CD4-positive, alpha-beta T cell treated with Interleukin-17A for 4 hours (primary cell): ENCODE data around the gene TSPAN4.

Experiments
- DNase-seq: peaks from one replicate; pipeline ENCODE4 v3.0.0-alpha.2; 2020; ENCODE audit warnings: mixed read lengths

Gene TSPAN4

GRCh38 chr11:824292-824880, 18.3 kb upstream of the TSPAN4 start:
- no peak for DNase-seq

GRCh38 chr11:824942-825341, 17.7 kb upstream of the TSPAN4 start:
- DNase-seq, result no peak

- DNase-seq, result no peak
Observed at GRCh38 chr11:825366-826226, 17.1 kb upstream of the TSPAN4 start.

- DNase-seq, result no peak
Observed at GRCh38 chr11:826227-826621, 16.4 kb upstream of the TSPAN4 start.

GRCh38 chr11:826836-827145, 15.9 kb upstream of the TSPAN4 start:
- no peak for DNase-seq

- peak; percentile 31 for DNase-seq
Observed at GRCh38 chr11:827146-827896, 15.3 kb upstream of the TSPAN4 start.

- no peak for DNase-seq
Observed at GRCh38 chr11:827897-828192, 14.8 kb upstream of the TSPAN4 start, which contains the start of gene CRACR2B. CRACR2B (plus strand) TSS chr11:827919; CDS start chr11:828608, 689 bp downstream.

- no peak for DNase-seq
Observed at GRCh38 chr11:828506-829175, 14.0 kb upstream of the TSPAN4 start.

GRCh38 chr11:829176-829846, 13.3 kb upstream of the TSPAN4 start:
- DNase-seq, result no peak

GRCh38 chr11:829847-830294, 12.8 kb upstream of the TSPAN4 start:
- DNase-seq, result peak; percentile 25

- DNase-seq, result peak; percentile 69
Observed at GRCh38 chr11:830295-831117, 12.1 kb upstream of the TSPAN4 start.

GRCh38 chr11:831118-831864, 11.4 kb upstream of the TSPAN4 start:
- DNase-seq, result no peak

GRCh38 chr11:831961-832528, 10.6 kb upstream of the TSPAN4 start:
- no peak for DNase-seq

GRCh38 chr11:832529-833113, 10.0 kb upstream of the TSPAN4 start, which contains the start of gene CD151:
CD151 (plus strand) TSS chr11:832952; CDS start chr11:836070, 3,118 bp downstream.
- peak; percentile 76 for DNase-seq

- DNase-seq, result peak; percentile 40
Observed at GRCh38 chr11:833114-833791, 9.4 kb upstream of the TSPAN4 start.

GRCh38 chr11:833849-834311, 8.8 kb upstream of the TSPAN4 start:
- DNase-seq, result no peak

- DNase-seq, result peak; percentile 22
Observed at GRCh38 chr11:834371-835316, 8.0 kb upstream of the TSPAN4 start.

- no peak for DNase-seq
Observed at GRCh38 chr11:836274-836673, 6.4 kb upstream of the TSPAN4 start.
